ENCODE measurements around the gene OTUB2.
"Not testable (repeated sequence)": the region's sequence is repeated elsewhere in the genome, so short reads cannot be mapped to it uniquely, and the experiment has no call there.

OTUB2 gene

DNA sequence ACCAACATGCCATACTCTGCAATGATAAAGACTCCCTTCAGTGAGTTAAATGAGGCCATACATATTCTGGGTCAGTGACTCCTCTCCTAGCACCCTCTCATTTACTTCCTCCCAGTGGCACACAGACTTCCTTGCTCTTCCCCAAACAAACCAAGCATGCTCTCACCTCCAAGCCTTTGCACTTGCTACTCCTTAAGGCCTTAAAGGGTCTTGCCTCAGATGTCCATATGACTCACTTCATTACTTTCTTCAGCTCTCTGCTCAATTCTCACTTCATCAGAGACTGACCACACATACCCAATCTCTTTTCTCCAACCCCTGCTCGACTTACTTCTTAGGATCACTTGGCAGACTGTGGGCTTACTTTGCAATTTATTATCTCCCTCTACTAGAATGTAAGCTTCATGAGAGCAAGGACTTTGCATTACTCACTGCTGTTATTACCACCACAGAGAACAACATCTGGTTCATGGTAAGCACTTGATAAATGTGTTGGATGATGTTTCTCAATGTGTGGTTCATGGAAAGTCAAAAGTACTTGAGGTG lies 32.1 kb downstream of the OTUB2 start:
- no peak for DNase-seq

DNA sequence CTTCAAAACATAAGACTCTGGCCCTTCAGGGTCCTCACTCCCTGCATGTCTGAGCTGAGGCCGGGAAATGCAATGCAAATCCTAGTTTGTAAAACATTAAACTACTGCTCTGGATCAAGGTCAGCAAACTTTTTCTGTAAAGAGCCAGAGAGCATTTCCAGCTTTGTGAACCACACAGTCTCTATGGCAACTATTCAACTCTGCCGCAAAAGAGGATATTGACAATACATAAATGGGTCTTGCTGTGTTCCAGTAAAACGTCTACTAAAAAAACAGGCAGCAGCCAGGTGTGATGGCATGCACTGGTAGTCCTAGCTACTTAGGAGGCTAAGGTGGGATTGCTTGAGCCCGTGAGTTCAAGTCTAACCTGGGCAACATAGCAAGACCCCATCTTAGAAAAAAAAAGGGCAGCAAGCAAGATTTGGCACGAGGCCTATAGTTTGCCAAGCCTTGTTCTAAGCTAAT lies 32.6 kb downstream of the OTUB2 start:
- DNase-seq: no peak

DNA sequence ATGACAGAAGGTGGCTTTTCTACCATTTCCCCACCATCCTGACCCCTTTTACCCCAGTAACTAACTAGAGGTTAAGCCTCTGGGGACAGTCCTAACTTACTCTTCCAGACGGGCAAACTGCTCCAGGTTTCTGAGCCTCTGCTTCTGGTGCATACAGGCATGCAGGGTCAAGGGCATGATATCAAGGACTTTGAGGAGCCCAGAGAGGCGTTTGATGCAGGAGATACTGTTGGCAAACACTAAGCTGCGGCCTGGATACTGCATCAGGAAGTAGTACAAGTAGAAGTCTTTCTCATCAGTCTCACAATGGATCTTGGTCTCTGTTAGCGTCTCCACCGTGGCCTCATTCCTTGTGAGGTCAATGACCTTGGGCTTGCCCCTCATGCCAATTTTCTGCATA lies 33.9 kb downstream of the OTUB2 start:
- DNase-seq: no peak

DNA sequence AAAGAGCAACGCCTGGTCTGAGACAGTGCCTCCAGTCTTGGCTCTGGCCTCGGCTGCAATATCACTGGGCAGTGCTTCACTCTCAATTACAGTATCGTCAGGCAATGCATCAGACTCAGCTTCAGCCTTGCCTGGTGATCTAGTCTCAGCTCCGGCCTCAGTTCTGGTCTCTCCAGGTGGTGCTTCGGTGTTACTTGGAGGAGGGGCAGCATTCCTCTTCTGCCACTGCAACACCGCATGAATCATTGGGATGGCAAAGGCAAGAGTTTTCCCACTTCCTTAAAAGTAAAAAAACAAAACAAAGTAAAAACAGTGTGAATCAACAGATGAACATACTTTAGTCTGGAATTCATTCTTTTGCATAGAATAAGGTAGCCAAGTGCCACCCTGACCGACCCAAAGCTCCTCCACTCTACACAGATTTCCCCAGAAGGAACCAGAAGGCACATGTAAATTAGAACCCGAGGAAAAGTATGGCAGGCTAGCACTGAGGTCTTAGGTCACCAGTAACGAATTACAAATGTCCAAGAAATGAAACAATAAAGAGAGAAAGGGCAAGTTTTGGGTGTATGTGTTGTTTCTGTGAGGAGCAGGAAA lies 36.3 kb downstream of the OTUB2 start:
- DNase-seq: no peak

DNA sequence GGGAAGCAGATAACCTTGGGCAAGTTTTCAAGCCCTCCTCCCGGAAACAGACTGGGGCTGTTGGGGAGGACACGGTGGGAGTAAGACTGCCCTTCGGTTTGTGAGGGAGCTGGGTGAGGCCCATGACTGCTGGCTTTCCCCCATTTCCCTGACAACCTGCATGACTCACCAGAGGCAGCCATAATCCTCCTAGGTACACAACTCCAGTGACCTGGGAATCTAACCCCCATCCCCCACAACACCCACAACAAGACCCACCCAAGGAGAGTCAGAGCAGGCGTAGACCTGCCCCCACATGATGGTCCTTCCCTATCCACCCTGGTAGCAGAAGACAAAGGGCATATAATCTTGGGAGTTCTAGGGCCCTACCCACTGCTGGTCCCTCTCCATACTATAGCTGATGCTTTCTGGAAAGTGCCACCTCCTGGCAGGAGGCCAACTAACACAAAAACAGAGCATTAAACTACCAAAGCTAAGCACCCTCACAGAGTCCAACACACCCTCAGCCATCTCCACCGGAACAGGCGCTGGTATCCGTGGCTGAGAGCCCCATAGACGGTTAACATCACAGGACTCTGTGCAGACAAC lies 40.0 kb downstream of the OTUB2 start:
- DNase-seq: no peak

DNA sequence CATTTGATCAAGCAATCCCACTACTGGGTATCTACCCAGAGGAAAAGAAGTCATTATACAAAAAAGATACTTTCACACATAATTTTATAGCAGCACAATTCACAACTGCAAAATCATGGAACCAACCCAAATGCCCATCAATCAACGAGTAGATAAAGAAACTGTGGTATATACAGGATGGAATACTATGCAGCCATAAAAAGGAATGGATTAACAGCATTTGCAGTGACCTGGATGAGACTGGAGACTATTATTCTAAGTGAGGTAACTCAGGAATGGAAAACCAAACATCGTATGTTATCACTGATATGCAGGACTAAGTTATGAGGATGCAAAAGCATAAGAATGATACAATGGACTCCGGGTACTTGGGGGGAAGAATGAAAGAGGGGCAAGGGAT lies 45.9 kb downstream of the OTUB2 start:
- not testable (repeated sequence) for DNase-seq

DNA sequence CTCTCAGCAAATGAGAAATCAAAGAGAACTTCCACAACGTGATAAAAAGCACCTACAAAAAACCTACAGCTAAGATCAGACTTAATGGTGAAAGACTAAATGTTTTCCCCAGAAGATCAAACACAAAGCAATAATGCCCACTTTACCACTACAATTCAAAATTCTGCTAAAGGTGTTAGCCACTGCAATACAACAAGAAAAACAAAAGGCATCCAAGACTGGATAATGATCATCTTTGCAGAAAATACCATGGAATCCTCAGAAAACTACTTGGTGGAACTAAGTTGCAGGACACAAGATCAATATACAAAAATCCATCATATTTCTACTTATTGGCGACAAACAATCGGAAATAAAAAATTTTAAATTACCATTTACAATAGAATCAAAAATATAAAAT lies 48.4 kb downstream of the OTUB2 start:
- DNase-seq: no peak

DNA sequence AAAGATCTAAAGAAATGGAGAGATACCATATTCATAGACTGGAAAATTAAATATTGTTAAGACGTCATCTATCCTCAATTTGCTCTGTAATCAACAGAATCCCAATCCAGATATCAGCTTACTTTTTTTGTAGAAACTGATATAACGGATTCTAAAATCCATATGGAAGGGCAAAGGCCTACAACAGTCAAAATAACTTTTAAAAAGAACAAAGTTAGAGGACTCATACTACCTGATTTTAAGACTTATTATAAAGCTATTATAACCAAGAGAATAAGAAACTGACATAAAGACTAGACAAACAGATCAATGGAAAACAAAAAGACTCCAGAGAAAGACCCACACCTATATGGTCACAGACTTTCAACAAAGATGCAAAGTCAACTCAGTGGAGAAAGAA lies 48.9 kb downstream of the OTUB2 start:
- no peak for DNase-seq

DNA sequence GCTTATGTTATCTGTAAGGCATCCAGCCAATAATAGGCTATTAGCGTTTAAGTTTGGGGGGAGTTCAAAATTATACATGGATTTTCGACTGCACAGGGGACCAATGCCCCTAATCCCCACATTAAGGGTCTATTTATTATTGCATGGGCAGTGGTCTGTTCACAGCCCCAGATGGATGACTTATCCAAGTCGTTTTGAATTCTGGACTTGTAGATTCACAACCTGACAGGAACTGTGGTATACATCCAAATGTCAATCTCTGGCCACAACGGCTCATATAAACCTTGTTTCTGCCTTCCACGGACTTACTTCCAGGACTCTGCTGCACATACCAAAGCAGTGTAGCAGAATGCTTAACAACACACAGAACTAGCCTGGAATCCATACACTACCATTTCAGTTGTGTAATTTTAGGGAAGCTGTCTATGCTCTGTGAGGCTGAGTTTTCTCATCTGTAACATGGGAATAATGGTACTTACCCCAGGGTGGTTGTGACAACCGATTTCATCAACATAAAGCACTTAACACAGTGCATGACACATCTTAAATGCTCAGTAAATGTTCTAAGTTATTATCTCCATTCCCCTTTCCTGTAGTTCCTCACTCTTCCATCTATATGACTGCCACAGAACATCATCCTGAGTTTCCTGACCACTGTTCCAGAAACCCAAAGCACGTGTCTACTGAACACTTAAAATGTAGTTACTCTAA lies 51.1 kb downstream of the OTUB2 start:
- DNase-seq: no peak

DNA sequence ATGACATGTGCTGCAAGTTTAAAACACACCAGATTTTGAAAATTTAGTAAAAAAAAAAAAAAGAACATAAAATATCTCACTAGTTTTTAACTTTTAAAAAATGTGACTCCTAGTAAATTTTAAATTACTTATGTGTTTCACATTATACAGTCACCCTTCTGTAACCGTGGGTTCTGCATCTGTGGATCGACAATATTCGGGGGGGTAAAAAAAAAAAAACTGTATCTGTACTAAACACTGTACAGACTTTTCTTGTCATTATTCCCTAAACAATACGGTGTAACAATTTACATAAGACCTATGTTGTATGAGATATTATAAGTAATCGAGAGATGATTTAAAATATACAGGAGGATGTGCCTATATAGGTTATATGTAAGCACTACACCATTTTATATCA lies 51.7 kb downstream of the OTUB2 start:
- DNase-seq: no peak

DNA sequence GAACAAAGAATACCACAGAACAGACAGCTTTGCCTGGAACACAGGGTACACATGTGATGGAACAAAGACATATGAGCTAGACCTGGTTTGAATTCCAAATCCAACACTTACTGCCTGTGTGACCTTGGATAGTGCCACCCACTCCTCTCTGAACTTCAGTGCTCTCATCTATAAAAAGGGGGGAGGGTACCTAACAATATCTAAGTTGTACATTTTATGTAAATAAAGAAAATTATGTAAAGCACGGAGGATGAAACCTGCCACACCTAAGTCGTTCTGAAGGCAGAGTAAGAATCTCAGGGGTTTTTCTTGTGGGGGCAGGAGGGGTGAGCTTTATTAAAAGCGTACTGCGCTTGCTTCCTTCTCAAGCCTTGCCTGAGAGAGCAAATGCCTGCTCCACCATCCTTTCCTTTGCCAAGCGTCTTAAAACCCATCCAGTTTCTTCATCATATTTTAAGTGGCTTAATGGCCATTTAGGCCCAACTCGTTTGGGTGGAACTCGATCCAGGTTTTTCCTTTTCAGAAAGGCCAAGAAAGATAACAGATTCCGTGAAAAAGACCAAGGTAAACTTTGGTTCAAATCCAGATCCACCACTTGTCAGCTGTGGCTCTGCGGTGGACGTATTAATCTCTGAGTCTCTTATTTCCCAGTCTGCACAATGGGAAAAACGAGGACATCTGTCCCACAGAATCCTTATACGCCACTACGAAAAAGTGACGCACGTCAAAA lies 53.9 kb downstream of the OTUB2 start:
- DNase-seq: peak in 1 of 2 experiments; percentile 30

DNA sequence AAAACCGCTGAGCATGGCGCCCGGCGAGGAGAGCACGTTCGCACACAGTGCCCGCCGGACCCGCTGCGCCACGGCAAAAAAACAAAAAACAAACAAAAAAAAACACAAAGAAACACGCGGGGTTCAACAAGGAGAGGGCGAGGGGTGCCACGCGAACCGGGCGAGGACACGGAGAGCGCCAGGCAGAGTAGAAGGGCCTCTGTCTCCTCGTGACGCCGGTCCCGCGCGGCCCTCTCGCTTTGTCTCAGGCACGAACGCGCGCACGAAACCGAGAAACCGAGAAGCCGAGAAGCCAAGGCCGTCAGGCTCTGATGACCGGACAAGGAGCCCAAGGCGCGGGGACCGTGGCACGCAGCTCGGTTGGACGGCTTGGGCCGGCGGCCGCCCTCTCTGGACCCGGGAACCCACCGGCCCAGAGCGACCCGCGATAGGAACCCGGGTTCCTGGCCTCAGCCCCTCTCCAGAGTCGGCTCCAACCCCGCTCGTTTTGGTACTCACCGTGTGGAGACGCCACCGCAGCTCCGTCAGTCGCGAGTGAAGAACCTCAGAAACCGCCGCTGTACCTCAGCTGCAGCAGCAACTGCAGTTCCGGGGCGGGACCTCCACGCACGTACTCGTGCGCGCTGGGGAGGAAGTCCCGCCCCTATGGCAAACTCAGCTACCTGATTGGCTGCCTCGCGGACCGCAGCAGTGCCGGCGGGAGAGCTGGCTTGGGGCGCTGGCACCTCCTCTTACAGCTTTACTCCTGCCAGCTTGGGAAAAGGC lies 54.7 kb downstream of the OTUB2 start, which contains the start of the genes DDX24 and IFI27L1:
TSS of gene DDX24 (minus strand) at position 582 of the 765 bp plus-strand sequence. CDS start 1,460 bp downstream, outside the sequence.
TSS of gene IFI27L1 (plus strand) at position 690 of the 765 bp plus-strand sequence. CDS start 15,628 bp downstream, outside the sequence.
- DNase-seq: peak; percentile 78 to 96

DNA sequence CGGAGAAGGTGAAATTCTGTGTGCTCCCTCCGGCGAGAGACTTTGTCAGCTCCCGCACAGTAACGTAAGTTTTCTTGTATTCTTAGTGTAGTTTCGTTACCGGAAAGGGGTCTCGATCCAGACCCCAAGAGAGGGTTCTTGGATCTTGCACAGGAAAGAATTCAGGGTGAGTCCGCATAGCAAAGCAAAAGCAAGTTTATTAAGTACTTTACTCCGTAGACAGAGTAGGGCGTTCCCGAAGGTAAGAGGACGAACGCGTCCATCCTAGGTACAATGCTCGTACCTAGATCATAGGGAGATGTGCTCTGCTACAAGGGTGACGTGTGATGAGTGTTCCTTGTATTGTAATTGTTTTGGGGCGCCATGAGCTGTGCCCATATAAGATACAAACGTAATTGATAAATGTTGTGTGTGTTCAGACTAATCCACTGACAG lies 55.3 kb downstream of the OTUB2 start:
- peak in 1 of 2 experiments; percentile 42 for DNase-seq

DNA sequence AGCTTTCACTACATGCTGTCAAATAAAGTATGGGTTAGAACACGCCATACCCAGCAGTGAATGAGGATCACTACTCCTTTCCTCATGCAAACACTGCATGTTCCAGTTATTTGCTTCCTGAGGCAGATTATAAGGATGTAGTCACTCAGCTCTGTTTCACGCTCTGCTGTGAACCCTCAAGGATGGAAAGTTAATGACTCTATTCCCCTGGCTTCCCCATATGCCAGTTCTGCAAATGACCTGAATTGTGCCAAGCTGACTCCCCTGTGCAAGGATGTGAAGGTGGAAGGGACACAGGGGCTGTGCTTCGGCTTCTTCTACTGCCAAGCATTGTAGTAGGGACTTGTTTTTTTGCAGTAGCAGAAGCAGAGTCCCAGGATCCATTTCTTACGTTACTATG lies 61.8 kb downstream of the OTUB2 start:
- DNase-seq: no peak

DNA sequence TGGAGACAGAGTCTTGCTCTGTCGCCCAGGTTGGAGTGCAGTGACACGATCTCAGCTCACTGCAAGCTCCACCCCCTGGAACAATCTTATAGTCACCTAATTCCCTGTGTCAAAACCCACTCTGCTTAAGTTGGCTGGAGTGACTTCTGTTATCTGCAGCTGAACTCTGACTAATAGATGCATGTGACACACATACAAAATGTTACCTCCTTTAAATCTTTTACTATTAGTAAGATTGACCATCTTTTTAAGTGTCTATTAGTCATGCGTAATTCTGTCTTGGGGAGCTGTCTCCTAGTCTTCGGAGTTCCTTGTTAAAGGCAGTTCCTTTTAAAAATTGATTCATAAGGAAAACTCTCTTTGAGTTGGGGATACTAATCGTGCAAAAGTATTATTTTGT lies 62.4 kb downstream of the OTUB2 start:
- no peak for DNase-seq

DNA sequence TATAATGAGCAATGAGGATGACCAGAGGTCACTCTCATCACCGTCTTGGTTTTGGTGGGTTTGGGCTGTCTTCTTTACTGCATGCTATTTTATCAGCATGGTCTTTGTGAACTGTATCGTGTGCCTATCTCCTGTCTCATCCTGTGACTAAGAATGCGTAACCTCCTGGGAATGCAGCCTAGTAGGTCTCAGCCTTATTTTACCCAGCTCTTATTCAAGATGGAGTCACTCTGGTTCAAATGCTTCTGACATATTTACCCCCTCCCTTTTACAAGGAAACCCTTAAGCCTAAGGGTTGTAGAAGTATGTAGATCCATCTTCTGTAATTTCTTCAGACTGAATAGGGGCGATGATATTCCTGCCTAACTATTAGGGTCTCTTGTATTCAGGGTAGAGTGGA lies 63.3 kb downstream of the OTUB2 start:
- DNase-seq: no peak

DNA sequence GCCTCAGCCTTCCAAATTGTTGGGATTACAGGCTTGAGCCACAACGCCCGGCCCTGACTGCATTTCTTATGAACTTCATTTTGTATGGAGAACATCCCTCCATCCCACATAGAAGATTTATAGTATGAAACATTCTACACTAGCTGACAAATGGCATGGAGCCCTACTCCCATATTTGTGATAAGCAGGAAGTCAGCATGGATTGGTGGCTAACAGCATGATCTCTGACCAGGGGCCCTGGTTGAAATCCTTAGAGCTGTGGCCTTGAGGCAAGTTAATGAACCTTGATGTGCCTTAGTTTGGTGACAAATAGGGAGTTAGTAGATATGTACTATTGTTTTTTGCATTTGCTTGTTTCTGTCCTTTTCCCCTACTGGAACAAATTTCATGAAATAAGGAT lies 67.3 kb downstream of the OTUB2 start:
- DNase-seq: no peak

DNA sequence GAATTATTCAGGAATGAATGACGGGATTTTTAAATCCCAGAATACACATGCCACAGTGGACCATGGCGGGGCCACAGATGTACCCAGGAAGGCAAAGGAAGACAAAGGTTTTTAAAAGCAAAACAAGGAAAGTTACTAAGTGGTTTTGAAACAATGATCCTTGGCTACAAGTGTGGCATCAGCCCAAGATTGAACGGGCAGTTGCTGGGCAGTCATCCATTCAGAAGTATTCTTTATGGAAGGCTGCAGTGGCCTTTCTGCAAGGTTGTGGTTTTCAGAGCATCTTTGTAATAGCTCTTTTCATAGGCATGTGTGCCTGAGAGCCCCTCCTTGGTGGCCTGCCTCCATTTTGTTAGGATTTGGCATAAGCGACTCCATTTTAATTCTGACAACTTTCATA lies 71.0 kb downstream of the OTUB2 start:
- DNase-seq: no peak
